ENCODE data around the gene KYNU. TPM values are rescaled to one million over a fixed set of nuclear protein-coding genes. Genes with fewer than 3 reads are reported as not detected.

KYNU gene
- total and polyA plus RNA-seq, 2 of the 13 experiments (the other 11 are each of a cell fraction or from before 2014, with no cell fraction given), result 21.9 to 68.6 TPM

DNA sequence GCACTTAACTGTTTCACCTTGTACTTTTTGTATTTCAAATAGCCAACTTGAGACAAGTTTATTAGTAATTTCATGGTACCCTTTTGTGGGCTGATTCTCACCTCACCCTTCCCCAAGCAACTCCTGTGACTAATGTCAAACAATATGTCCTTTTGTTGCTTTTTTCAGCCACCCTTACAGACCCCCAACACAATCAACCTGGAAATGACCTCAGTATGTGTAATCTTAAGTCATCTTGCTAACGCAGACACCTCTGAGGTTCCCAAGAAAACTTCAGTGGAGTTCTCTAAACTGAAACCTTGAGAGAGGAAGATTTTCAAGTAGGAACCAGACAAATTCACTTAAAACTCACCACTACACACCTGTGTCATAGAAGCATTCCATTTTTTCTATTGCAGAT, 69.5 kb downstream of the KYNU start:
- Histone ChIP-seq H4K20me1 (ENCODE audit: insufficient read depth, low read length) (no peaks in the 10 kb centered on the region), H3K4me1 (ENCODE audit: insufficient read depth, low read length) (peaks cover 30% of the 10 kb centered on the region), H3K4me2 (ENCODE audit: low read depth, low read length) (no peak overlapping the region), H3K36me3 (replicated peaks in 1 of 2; ENCODE audit: control insufficient read depth in 1 of 2, insufficient read depth in 2 of 2, low read length in 2 of 2) (peaks cover 10 to 24% of the 10 kb centered on the region in 2 experiments; a peak in 4 of 5 replicates), H3K4me3 (replicated peaks in 1 of 3; ENCODE audit: insufficient read depth in 1 of 3, low read depth in 2 of 3, low read length in 3 of 3) (no peak overlapping the region), H3K9me3 (ENCODE audit: low read length) (peaks cover 32% of the 10 kb centered on the region), H3K9ac (ENCODE audit: insufficient read depth, low read depth, low read length) (no peak overlapping the region), H3K27me3 (ENCODE audit: control insufficient read depth in 1 of 2, insufficient read depth in 2 of 2, low read length in 2 of 2) (no peaks in the 10 kb centered on the region), H3K27ac (ENCODE audit: extremely low read length, insufficient read depth, low read length) (no peak overlapping the region), H3K79me2 (ENCODE audit: insufficient read depth, low read length) (no peaks in the 10 kb centered on the region), H2AFZ (ENCODE audit: low read length) (no peak overlapping the region)
- ChIA-PET POLR2A (no interaction called here), CTCF (ENCODE audit: low intra/inter-chr PET ratio, low total read pairs) (no interaction called here)
- FAIRE-seq, result no peak
- ATAC-seq, result no peak
- no peak for DNase-seq (ENCODE audit: low spot score)
- TF ChIP-seq ATF7 (IDR thresholded peaks at IDR 0.05), result no peak
- no peak for TF ChIP-seq ATF7 (CRISPR knock-in tag; IDR thresholded peaks at IDR 0.05)
- no peak for TF ChIP-seq MIER3 (CRISPR knock-in tag; IDR thresholded peaks at IDR 0.05; ENCODE audit: borderline replicate concordance)
- TF ChIP-seq, protein P1, sequence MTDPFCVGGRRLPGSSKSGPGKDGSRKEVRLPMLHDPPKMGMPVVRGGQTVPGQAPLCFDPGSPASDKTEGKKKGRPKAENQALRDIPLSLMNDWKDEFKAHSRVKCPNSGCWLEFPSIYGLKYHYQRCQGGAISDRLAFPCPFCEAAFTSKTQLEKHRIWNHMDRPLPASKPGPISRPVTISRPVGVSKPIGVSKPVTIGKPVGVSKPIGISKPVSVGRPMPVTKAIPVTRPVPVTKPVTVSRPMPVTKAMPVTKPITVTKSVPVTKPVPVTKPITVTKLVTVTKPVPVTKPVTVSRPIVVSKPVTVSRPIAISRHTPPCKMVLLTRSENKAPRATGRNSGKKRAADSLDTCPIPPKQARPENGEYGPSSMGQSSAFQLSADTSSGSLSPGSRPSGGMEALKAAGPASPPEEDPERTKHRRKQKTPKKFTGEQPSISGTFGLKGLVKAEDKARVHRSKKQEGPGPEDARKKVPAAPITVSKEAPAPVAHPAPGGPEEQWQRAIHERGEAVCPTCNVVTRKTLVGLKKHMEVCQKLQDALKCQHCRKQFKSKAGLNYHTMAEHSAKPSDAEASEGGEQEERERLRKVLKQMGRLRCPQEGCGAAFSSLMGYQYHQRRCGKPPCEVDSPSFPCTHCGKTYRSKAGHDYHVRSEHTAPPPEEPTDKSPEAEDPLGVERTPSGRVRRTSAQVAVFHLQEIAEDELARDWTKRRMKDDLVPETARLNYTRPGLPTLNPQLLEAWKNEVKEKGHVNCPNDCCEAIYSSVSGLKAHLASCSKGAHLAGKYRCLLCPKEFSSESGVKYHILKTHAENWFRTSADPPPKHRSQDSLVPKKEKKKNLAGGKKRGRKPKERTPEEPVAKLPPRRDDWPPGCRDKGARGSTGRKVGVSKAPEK (CRISPR knock-in tag; IDR thresholded peaks at IDR 0.05; ENCODE audit: borderline replicate concordance), result no peak
- no peak for TF ChIP-seq MYNN (CRISPR knock-in tag; IDR thresholded peaks at IDR 0.05; ENCODE audit: low read depth)
- TF ChIP-seq TBX2 (CRISPR knock-in tag; IDR thresholded peaks at IDR 0.05; ENCODE audit: borderline replicate concordance), result no peak
- no peak for TF ChIP-seq ZSCAN20 (CRISPR knock-in tag; IDR thresholded peaks at IDR 0.05; ENCODE audit: borderline replicate concordance)
- TF ChIP-seq ZNF777 (CRISPR knock-in tag; IDR thresholded peaks at IDR 0.05), result no peak
- no peak for TF ChIP-seq JARID2 (CRISPR knock-in tag; IDR thresholded peaks at IDR 0.05; ENCODE audit: insufficient replicate concordance)
- TF ChIP-seq SMYD3 (CRISPR knock-in tag; IDR thresholded peaks at IDR 0.05), result no peak
- no peak for TF ChIP-seq ATRX (CRISPR knock-in tag; IDR thresholded peaks at IDR 0.05; ENCODE audit: borderline replicate concordance)
- TF ChIP-seq CEBPB (IDR thresholded peaks at IDR 0.05; ENCODE audit: borderline replicate concordance, low read depth, low read length), result no peak
- TF ChIP-seq ISX (CRISPR knock-in tag; conservative IDR thresholded peaks at IDR 0.05), result no peak
- no TSS peak for BruUV-seq (replicated peaks)
- 93% methylated on average over 1 of the region's 1 CpG for WGBS (ENCODE audit: low lambda C conversion rate)
- intact Hi-C loops (cut with micrococcal nuclease; ENCODE audit: unreplicated experiment) (no loop called here), in situ Hi-C loops (cut with HindIII; ENCODE audit: extremely low pct_ligation_motif_present, low pct_unique_long_range_greater_than_20kb) (no loop called here)

All from HepG2 (cell line).